Right cardiac atrium (tissue), 5 donors: ENCODE data around the gene CHRDL1. TPM values are rescaled to one million over a fixed set of nuclear protein-coding genes. Genes with fewer than 3 reads are reported as not detected.
A peak's percentile ranks its signal among the peaks of the same experiment; 100 is the strongest.
"Not testable (repeated sequence)": the region's sequence is repeated elsewhere in the genome, so short reads cannot be mapped to it uniquely, and the experiment has no call there.

Source experiments
- ATAC-seq, 2 donors: fragments of 200-7000 bp; cut with Tn5 transposase; one replicate each; pipeline versions ENCODE4 v1.8.0 to v1.9.1; 2020; ENCODE audit warnings: moderate library complexity in 2 of 2, mild to moderate bottlenecking in 1 of 2
- DNase-seq, 3 donors: peaks; one replicate each; pipeline ENCODE4 v3.0.0-alpha.2; 2020
- H3K27ac ChIP-seq: one replicate; pipeline ENCODE4 v1.5.1; 2013; ENCODE audit warnings: mild to moderate bottlenecking, low read length, control low read depth, moderate library complexity
- H3K27me3 ChIP-seq: one replicate; pipeline ENCODE4 v1.6.1; 2013; ENCODE audit not compliant: control insufficient read depth, insufficient read depth
- H3K4me1 ChIP-seq: one replicate; pipeline ENCODE4 v1.6.1; 2013; ENCODE audit warnings: low read length; ENCODE audit not compliant: control insufficient read depth, insufficient read depth
- H3K4me3 ChIP-seq: one replicate; pipeline ENCODE4 v1.5.1; 2013; ENCODE audit warnings: low read length, control low read depth
- H3K9me3 ChIP-seq: one replicate; pipeline ENCODE4 v1.6.1; 2013; ENCODE audit warnings: low read length; ENCODE audit not compliant: control insufficient read depth
- WGBS: extraction: QIAGEN DNeasy Blood & Tissue Kit; methylation state at CpG from one replicate; pipeline ENCODE4 v1.1.7; 2013; 5-methylcytosine and 5-hydroxymethylcytosine counted together
- intact Hi-C, 4 donors: fragments of 100-400 bp; cut with DNase I; formaldehyde crosslinking; loops; one replicate each; pipeline versions ENCODE4 v1.11.0 to v1.14.0; 2022 to 2023
- polyA plus RNA-seq: library from polyadenylated mRNA; stranded (reverse); fragments of 200-250 nt; gene quantifications from one replicate; pipeline ENCODE4 v1.2.3, GENCODE V29; 2013
- total RNA-seq, 4 donors: library from RNA; stranded (reverse); fragmentation: NEBNext Ultra II Directional; extraction: Animal tissue kit (Norgen Biotek cat#: 25700); gene quantifications; one replicate each; pipeline ENCODE4 v1.2.1, GENCODE V29; 2021
- donor health status: healthy with polysubstance abuse.
- donor health status: DM: no; HTN: yes; CAD: no.
- donor health status: DM: no; HTN: no; CAD: no.
- donor health status: DM: no; HTN: yes; CAD: no; lungs with severe emphysema.
- donor health status: DM: yes; HTN: yes; CAD: no.

Gene CHRDL1
- total and polyA plus RNA-seq, 5 donors: 7.2 to 20.8 (median 11.9) TPM

DNA sequence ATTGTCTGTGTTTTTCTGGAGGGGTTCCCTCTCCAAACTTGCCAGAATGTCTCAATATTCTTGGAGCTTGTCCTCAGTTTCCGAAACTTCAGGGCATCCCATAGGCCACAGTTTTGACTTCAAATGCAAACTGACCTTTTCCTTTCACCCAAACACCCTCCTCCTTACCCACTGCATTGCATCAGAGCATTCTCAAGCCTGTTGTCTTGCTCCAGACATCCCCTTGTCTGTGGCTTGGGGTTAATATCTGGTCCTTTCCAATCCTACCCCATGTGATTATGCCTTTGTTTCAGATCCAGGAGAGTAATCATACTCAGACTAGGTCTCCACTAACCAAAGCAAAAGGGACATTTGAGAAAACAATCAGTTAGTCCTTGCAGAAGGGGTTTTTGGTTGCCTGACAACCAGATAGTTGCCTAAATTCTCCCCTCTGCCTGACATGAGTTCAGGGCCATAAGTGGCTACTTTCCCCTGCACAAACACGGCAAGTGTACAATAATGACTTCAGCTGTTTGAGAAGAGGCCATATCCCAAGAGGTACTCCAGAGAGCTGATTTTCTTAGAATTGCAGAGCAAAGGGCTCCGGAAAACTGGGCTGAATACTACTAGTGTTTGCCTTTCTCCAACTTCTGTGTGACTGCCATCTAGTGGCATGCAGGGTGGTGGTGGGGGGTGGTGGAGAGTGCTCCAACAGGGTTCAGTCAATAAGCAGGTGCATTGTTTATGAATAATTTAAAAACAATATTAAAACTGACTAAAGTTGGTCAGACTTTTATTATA lies 130.2 kb downstream of the CHRDL1 start:
- ATAC-seq (peak; percentile 61 to 81), DNase-seq (peak in 2 of 3 donors; percentile 24 to 66)
- WGBS: 20% methylated on average over 3 of the region's 3 CpGs

DNA sequence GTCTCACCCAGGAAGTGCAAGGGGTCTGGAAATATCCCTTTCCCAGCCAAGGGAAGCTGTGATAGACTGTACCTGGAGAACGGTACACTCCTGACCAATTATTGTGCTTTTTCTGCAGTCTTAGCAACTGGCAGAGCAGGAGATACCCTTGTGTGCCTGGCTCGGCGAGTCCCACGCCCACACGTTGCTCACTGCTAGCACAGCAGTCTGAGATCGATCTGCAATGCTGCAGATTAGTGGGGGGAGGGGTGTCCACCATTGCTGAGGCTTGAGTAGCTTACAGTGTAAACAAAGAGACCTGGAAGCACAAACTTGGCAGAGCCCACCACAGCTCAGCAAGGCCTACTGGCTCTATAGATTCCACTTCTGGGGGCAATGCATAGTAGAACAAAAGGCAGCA lies 138.5 kb downstream of the CHRDL1 start:
- Histone ChIP-seq H3K27ac (no peak overlapping the region), H3K4me1 (no peaks in the 10 kb centered on the region), H3K27me3 (no peaks in the 10 kb centered on the region), H3K4me3 (no peak overlapping the region), H3K9me3 (no peaks in the 10 kb centered on the region)
- DNase-seq: no peak
- intact Hi-C loops: no loop called here
- ATAC-seq: no peak
- WGBS: 81% methylated on average over 6 of the region's 6 CpGs

More for the DNA sequence above, 130.2 kb downstream of the CHRDL1 start:
- intact Hi-C loops: no loop called here
- H3K4me3 ChIP-seq: no peak overlapping the region
- no peak overlapping the region for H3K27ac ChIP-seq
- H3K4me1 ChIP-seq: no peaks in the 10 kb centered on the region
- H3K27me3 ChIP-seq: no peaks in the 10 kb centered on the region
- no peaks in the 10 kb centered on the region for H3K9me3 ChIP-seq

DNA sequence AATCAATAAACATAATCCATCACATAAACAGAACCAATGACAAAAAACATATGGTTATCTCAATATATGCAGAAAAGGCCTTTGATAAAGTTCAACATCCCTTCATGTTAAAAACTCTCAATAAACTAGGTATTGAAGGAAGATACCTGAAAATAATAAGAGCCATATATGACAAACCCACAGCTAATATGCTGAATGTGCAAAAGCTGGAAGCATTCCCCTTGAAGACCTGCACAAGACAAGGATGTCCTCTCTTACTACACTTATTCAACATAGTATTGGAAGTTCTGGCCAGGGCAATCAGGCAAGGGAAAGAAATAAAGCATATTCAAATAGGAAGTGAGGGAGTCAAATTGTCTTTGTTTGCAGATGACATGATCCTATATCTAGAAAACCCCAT lies 141.3 kb downstream of the CHRDL1 start:
- H3K27me3 ChIP-seq, intact Hi-C loops, H3K4me1 ChIP-seq, H3K4me3 ChIP-seq, H3K9me3 ChIP-seq, H3K27ac ChIP-seq, ATAC-seq, DNase-seq: not testable (repeated sequence)

DNA sequence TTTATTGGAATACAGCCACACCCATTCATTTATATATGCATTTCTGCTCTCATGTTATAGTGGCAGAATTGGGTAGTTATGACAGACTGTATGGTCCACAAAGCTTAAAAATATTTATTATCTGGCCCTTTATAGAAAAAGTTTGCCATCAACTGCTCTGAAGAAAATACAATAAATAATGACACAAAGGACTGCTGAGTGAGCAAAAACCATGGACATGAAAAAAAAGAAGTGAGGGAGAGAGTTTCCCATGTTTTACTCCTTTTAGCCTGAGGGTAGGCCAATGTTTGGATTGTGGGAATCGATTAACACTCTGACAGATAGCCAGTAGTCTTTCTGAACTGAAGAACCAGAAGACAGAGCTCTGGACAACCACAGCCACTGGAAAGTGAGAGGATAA lies 149.2 kb downstream of the CHRDL1 start:
- no peak for ATAC-seq
- no peaks in the 10 kb centered on the region for H3K4me1 ChIP-seq
- 67% methylated on average over 1 of the region's 1 CpG for WGBS
- no peaks in the 10 kb centered on the region for H3K27me3 ChIP-seq
- no peaks in the 10 kb centered on the region for H3K9me3 ChIP-seq
- intact Hi-C loops: no loop called here
- no peak overlapping the region for H3K4me3 ChIP-seq
- no peak for DNase-seq
- H3K27ac ChIP-seq: no peak overlapping the region
